Brain microvascular endothelial cell (primary cell): ENCODE data around the gene SMG5.

Experiments
- DNase-seq: peaks from one replicate; pipeline ENCODE4 v3.0.0-alpha.2; 2020
- H3K27ac ChIP-seq: fragments of 250-450 bp; sonication (Bioruptor Pico); 2 replicates; pipeline ENCODE4 v1.5.1; 2020; ENCODE audit warnings: mild to moderate bottlenecking, moderate library complexity
- H3K27me3 ChIP-seq: fragments of 250-450 bp; sonication (Bioruptor Pico); replicated peaks from 2 replicates; pipeline ENCODE4 v1.5.1; 2020; ENCODE audit warnings: mild to moderate bottlenecking
- H3K36me3 ChIP-seq: fragments of 250-450 bp; sonication (Bioruptor Pico); replicated peaks from 2 replicates; pipeline ENCODE4 v1.5.1; 2020; ENCODE audit warnings: mild to moderate bottlenecking
- H3K4me3 ChIP-seq: 2 replicates; pipeline ENCODE4 v1.5.1; 2011; ENCODE audit warnings: low read depth, mild to moderate bottlenecking, control low read depth, low read length, moderate library complexity
- CTCF ChIP-seq: IDR thresholded peaks from 2 replicates; pipeline ENCODE4 v1.5.1; 2011; ENCODE audit warnings: low read depth, mild to moderate bottlenecking, moderate library complexity, low read length, control low read depth, inconsistent platforms; ENCODE audit errors: missing control alignments
- in situ Hi-C: cut with HindIII; loops from 2 replicates; pipeline ENCODE4 v1.10.0; 2017; ENCODE audit warnings: low sequenced_read_pairs, low pct_ligation_motif_present

SMG5 gene

DNA sequence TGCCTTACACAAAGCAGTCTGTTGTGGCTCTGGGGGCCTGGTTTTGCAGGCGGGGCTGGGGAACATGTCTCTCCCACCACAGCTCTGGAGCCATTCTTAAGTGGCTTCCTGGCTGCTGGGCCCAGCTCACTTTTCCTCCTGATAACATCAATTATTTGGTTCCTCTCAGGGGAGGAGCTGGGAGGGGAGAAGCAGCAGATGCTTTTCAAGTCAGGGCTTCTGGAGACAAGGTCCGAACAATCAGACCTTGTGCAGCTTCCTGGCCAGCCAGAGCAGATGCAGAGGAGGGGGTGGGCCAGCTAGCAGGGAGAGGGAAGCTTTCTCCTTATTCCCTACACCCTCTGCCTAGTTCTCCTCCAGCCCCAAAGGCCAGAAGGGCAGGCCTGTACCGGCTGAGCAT, 31.1 kb downstream of the SMG5 start:
- TF ChIP-seq CTCF, result no peak
- no peak overlapping the region for H3K27ac ChIP-seq
- no peak overlapping the region for H3K4me3 ChIP-seq
- H3K36me3 ChIP-seq, result peaks cover 60% of the 10 kb centered on the region
- no peak for DNase-seq
- in situ Hi-C loops, result no loop called here
- no peaks in the 10 kb centered on the region for H3K27me3 ChIP-seq

- no peak overlapping the region for H3K27ac ChIP-seq
- no peak overlapping the region for H3K4me3 ChIP-seq
- no peak for DNase-seq
- H3K27me3 ChIP-seq, result peaks cover 7% of the 10 kb centered on the region
- H3K36me3 ChIP-seq, result peaks cover 56% of the 10 kb centered on the region
- in situ Hi-C loops, result no loop called here
- TF ChIP-seq CTCF, result no peak
These were observed 33.0 kb downstream of the SMG5 start for GRCh38 chr1:156249593-156249992.

DNA sequence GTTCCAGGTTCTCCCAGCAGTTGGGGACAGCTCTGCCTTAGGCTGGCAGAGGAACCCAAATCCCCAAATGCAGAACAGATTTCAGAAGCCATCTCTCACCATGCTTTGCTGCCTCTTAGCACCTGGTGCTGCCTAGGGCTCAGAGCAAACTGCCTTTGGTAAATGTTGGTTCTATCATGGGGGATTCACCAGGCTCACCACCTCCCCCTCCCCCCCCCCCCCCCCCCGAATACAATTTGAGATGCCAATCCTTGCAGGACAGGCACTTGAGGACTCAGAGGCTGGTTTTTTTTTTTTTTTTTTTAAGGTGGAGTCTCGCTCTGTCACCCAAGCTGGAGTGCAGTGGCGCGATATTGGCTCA, 34.3 kb downstream of the SMG5 start:
- H3K27me3 ChIP-seq, result peaks cover 7% of the 10 kb centered on the region
- TF ChIP-seq CTCF, result no peak
- DNase-seq, result no peak
- in situ Hi-C loops, result no loop called here
- peaks cover 44% of the 10 kb centered on the region for H3K36me3 ChIP-seq
- H3K4me3 ChIP-seq, result no peak overlapping the region
- no peak overlapping the region for H3K27ac ChIP-seq

DNA sequence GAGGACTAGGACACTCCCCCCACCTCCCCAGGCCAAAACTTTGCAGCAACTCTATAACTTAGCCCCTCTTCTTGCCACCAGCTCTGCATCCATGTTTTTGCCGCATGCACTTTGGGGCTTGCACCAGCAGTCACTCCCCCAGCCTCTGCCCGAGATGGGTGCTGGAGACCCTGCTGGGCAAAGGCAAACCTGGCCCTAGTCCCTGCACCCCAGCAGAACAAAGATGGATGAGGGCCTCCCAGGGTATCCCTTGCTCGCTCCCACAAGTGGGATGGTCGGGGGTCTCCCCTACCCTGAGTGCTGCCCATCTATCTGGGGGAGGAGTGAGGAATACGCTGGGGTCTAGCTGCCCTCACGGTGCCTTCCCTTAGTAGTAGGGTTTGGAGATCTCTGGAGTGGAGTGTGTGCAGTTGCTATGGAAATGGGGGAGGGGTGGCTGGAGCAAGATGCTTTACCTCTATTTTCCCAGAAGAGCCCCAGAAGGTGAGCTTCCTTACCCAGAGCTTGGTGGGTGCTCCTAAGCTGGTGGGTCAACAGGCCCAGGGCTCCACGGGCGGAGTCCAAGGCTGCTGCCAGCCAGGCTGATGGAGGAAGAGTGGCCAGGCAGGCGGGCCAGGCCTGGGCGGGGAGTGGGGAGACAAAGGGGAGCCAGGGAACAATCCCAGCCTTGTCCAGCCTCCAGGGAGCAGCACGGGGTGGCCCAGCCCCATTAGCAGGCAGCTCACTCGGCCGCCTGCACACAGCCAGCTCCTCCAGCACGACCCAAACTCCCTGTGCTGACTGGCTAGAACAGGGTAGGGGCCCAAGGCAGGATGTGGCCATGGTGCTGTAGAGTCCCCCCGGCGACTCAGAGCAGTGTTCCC, 34.9 kb downstream of the SMG5 start, which contains the start of gene PAQR6:
PAQR6 (minus strand) TSS at position 597 of the 863 bp plus-strand sequence. CDS start 1,325 bp downstream, outside the sequence.
- no peak within 1 kb of the TSS for H3K27ac ChIP-seq
- in situ Hi-C loops, result no loop called here
- H3K36me3 ChIP-seq, result peaks cover 39% of the 10 kb centered on the region

DNA sequence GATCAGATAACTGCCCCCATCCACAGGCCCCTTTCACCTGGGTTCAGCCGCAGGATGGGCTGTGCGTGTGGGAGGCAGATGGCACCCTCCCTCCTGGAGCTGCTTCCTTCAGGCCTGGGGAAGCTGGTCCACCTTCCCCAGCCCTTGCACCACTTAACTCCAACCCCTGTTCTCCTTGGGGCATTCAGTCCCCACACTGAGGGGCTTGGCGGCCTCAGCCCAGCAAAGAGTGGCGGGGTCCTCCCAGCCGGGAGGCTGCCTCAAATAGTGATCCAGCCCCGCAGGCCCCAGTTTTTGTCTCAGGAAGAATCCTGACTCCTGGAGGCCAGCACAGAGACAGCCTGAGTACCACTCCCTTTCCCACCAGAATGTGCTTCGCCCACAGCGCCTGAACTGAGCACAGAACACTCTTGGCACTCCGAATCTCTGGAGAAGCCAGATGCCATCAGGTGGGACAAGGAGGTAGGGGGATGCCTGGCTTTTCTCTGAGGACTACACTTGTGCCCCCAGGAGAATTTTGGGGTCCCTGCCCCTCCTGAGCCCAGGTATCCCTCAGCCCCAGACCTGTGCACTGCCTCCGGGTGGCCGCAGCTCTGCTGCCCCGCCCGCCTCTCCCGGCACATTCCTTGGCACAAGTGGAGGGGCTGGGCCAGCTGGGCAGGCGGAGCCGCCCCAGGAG, 35.7 kb downstream of the SMG5 start:
- no peak overlapping the region for H3K4me3 ChIP-seq
- no peak overlapping the region for H3K27ac ChIP-seq
- peaks cover 7% of the 10 kb centered on the region for H3K27me3 ChIP-seq
- DNase-seq, result no peak
- H3K36me3 ChIP-seq, result peaks cover 32% of the 10 kb centered on the region
- TF ChIP-seq CTCF, result no peak
- in situ Hi-C loops, result no loop called here

More for the DNA sequence above, 34.9 kb downstream of the SMG5 start, which contains the start of gene PAQR6:
- Histone ChIP-seq H3K4me3 (no peak within 1 kb of the TSS), H3K27me3 (peaks cover 7% of the 10 kb centered on the region)
- no peak for DNase-seq
- TF ChIP-seq CTCF, result no peak
